Left forelimb (tissue), 1 donor: Measurements from ENCODE around the gene ARHGAP28.

ENCODE experiments used
- DNase-seq: peaks from one replicate; pipeline ENCODE4 v3.0.0-alpha.2; 2018; ENCODE audit warnings: low spot score

Gene ARHGAP28

GRCh38 chr18:6962571-6963451 lies 233.3 kb downstream of the ARHGAP28 start:
- no peak for DNase-seq

DNA sequence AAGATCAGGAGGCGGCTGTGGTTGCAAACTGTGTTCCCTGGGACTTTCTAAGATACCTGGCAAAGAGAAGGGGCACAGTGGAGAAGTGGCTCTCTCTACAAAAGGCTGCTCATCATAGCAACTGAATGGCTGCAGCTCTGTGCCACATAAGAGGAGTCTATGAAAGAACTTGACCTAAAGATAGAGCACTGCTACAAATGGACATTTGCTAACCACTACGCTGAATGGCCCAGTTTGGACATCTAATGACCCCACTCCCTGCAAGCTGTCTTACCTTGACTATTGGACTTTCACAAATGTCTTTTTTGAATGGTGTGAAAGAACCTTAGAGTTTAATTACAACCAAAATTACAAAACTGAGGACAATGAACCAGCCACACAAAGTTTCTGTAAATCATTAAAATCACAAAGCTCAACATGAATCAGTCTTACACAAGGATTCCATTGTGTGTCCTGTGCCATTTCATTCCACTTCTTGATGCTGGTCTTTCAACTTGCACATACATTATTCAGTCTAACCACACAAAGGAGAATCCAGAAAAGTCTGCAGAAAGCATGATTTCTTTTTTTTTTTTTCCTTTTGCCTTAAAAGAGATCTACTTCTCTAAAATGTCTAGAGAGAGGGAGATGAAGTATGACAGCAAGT lies 234.1 kb downstream of the ARHGAP28 start:
- DNase-seq = no peak
